ENCODE measurements around the gene SFSWAP. TPM values are rescaled to one million over a fixed set of nuclear protein-coding genes. Genes with fewer than 3 reads are reported as not detected.
"Not testable (repeated sequence)": the region's sequence is repeated elsewhere in the genome, so short reads cannot be mapped to it uniquely, and the experiment has no call there.

The SFSWAP gene
- total and polyA plus RNA-seq, 7 donors, result 10.8 to 42.9 (median 27.8) TPM

GRCh38 chr12:131701705-131702572, 9.0 kb upstream of the SFSWAP start:
- no peak overlapping the region for H3K27ac ChIP-seq
- H3K4me3 ChIP-seq, result no peak overlapping the region
- intact Hi-C loops (cut with DNase I), result loop anchor here (10.0 kb wide), 1 partner anchor 787 kb away; no protein-coding TSS in a partner anchor
- H3K4me1 ChIP-seq, result no peaks in the 10 kb centered on the region
- no peak for DNase-seq
- H3K27me3 ChIP-seq, result no peaks in the 10 kb centered on the region
- TF ChIP-seq POLR2A (IDR thresholded peaks at IDR 0.05) (no peak), CTCF (IDR thresholded peaks at IDR 0.05) (no peak), POLR2AphosphoS5 (IDR thresholded peaks at IDR 0.05) (no peak), EP300 (IDR thresholded peaks at IDR 0.05) (no peak)
- H3K9me3 ChIP-seq, result peaks cover 0 to 12% (median 3%) of the 10 kb centered on the region in 4 donors
- H3K36me3 ChIP-seq, result no peaks in the 10 kb centered on the region
- WGBS, 2 donors, result 91 to 92% methylated on average over 12 of the region's 14 CpGs

- Histone ChIP-seq H3K4me1 (no peaks in the 10 kb centered on the region), H3K27ac (no peak overlapping the region), H3K9me3 (peaks cover 0 to 12% (median 3%) of the 10 kb centered on the region in 4 donors), H3K27me3 (no peaks in the 10 kb centered on the region), H3K4me3 (no peak overlapping the region), H3K36me3 (no peaks in the 10 kb centered on the region)
- TF ChIP-seq POLR2A (IDR thresholded peaks at IDR 0.05), result no peak
- no peak for TF ChIP-seq EP300 (IDR thresholded peaks at IDR 0.05)
- TF ChIP-seq CTCF (IDR thresholded peaks at IDR 0.05), result no peak
- TF ChIP-seq POLR2AphosphoS5 (IDR thresholded peaks at IDR 0.05), result no peak
- DNase-seq, result no peak
- 94 to 96% methylated on average over 3 of the region's 3 CpGs for WGBS, 2 donors
- intact Hi-C loops (cut with DNase I), result loop anchor here (10.0 kb wide), 1 partner anchor 788 kb away; no protein-coding TSS in a partner anchor
These were observed 8.4 kb upstream of the SFSWAP start for GRCh38 chr12:131702573-131702877.

- no peaks in the 10 kb centered on the region for H3K4me1 ChIP-seq
- DNase-seq, result no peak
- TF ChIP-seq CTCF (IDR thresholded peaks at IDR 0.05) (no peak), POLR2AphosphoS5 (IDR thresholded peaks at IDR 0.05) (no peak), POLR2A (IDR thresholded peaks at IDR 0.05) (no peak), EP300 (IDR thresholded peaks at IDR 0.05) (no peak)
- no peak overlapping the region for H3K27ac ChIP-seq
- no peaks in the 10 kb centered on the region for H3K27me3 ChIP-seq
- H3K36me3 ChIP-seq, result no peaks in the 10 kb centered on the region
- no peak overlapping the region for H3K4me3 ChIP-seq
- intact Hi-C loops (cut with DNase I), result loop anchor here (10.0 kb wide), 1 partner anchor 788 kb away; no protein-coding TSS in a partner anchor
- peaks cover 0 to 12% (median 3%) of the 10 kb centered on the region in 4 donors for H3K9me3 ChIP-seq
These were observed 7.7 kb upstream of the SFSWAP start for GRCh38 chr12:131703161-131703560.

GRCh38 chr12:131704509-131704908, 6.4 kb upstream of the SFSWAP start:
- H3K9me3 ChIP-seq, result peaks cover 0 to 12% (median 3%) of the 10 kb centered on the region in 4 donors
- H3K4me3 ChIP-seq, result no peak overlapping the region
- WGBS, 2 donors, result 95 to 99% methylated on average over 2 of the region's 2 CpGs
- H3K27me3 ChIP-seq, result no peaks in the 10 kb centered on the region
- intact Hi-C loops (cut with DNase I), result loop anchor here (10.0 kb wide), 1 partner anchor 790 kb away; no protein-coding TSS in a partner anchor
- TF ChIP-seq EP300 (IDR thresholded peaks at IDR 0.05), result no peak
- TF ChIP-seq CTCF (IDR thresholded peaks at IDR 0.05), result no peak
- no peak for TF ChIP-seq POLR2A (IDR thresholded peaks at IDR 0.05)
- no peak for TF ChIP-seq POLR2AphosphoS5 (IDR thresholded peaks at IDR 0.05)
- no peak for DNase-seq
- no peak overlapping the region for H3K27ac ChIP-seq
- no peaks in the 10 kb centered on the region for H3K36me3 ChIP-seq
- H3K4me1 ChIP-seq, result no peaks in the 10 kb centered on the region

- not testable (repeated sequence) for H3K27ac ChIP-seq, H3K4me3 ChIP-seq, H3K27me3 ChIP-seq, DNase-seq, H3K36me3 ChIP-seq
- intact Hi-C loops (cut with DNase I), result loop anchor here (10.0 kb wide), 1 partner anchor 792 kb away; no protein-coding TSS in a partner anchor
- H3K4me1 ChIP-seq, result peaks cover 0 to 11% (median 7%) of the 10 kb centered on the region in 4 donors
- WGBS, 2 donors, result 86 to 89% methylated on average over 4 of the region's 4 CpGs
- H3K9me3 ChIP-seq, result peaks cover 0 to 12% (median 3%) of the 10 kb centered on the region in 4 donors
These were observed 4.2 kb upstream of the SFSWAP start for GRCh38 chr12:131706709-131707108.

All from sigmoid colon (tissue), 7 donors.